Non-pigmented ciliary epithelial cell (primary cell): ENCODE measurements around the gene ICAM5.

ENCODE experiments used
- DNase-seq: peaks from one replicate; pipeline ENCODE4 v3.0.0-alpha.2; 2010; ENCODE audit warnings: low read depth

ICAM5 gene

GRCh38 chr19:10344780-10345179, 55.0 kb downstream of the ICAM5 start:
- no peak for DNase-seq
